Gastroesophageal sphincter (tissue), 4 donors: ENCODE data around the gene PGP. TPM values are rescaled to one million over a fixed set of nuclear protein-coding genes. Genes with fewer than 3 reads are reported as not detected.

Source experiments
- ATAC-seq: fragments of 150-250 bp; one replicate; pipeline ENCODE4 v1.9.1; 2016; ENCODE audit warnings: mild to moderate bottlenecking, moderate library complexity
- H3K27ac ChIP-seq, 4 donors: fragments of 200-600 bp; sonication (generic) in 3 of 4; 1 replicate in 3 of 4; 2 replicates in 1 of 4; pipeline ENCODE4 v1.5.1; 2016 to 2019
- H3K27me3 ChIP-seq: fragments of 200-600 bp; sonication (generic); one replicate; pipeline ENCODE4 v1.5.1; 2019
- H3K36me3 ChIP-seq, 2 donors: fragments of 200-600 bp; sonication (generic); one replicate each; pipeline ENCODE4 v1.5.1; 2019; ENCODE audit warnings: control low read depth in 1 of 2
- H3K4me1 ChIP-seq, 3 donors: fragments of 200-600 bp; sonication (generic); 1 replicate in 2 of 3; 2 replicates in 1 of 3; pipeline ENCODE4 v1.5.1; 2016 to 2019; ENCODE audit warnings: control low read depth in 2 of 3
- H3K4me3 ChIP-seq, 2 donors: fragments of 200-600 bp; sonication (generic); one replicate each; pipeline ENCODE4 v1.5.1; 2019; ENCODE audit warnings: mild to moderate bottlenecking in 1 of 2, moderate library complexity in 1 of 2
- H3K9me3 ChIP-seq, 3 donors: fragments of 200-600 bp; sonication (generic); one replicate each; pipeline ENCODE4 v1.5.1; 2017 to 2019; ENCODE audit warnings: control low read depth in 2 of 3
- CTCF ChIP-seq, 4 experiments: fragments of 200-600 bp in 2 of 4; fragments of 450-650 bp in 2 of 4; sonication (generic) in 1 of 4; IDR thresholded peaks; one replicate each; pipeline ENCODE4 v1.5.1; 2017 to 2019; ENCODE audit warnings: antibody characterized with exemption in 4 of 4, mild to moderate bottlenecking in 2 of 4, moderate library complexity in 2 of 4
- EP300 ChIP-seq: sonication (generic); formaldehyde crosslinking; IDR thresholded peaks from one replicate; pipeline ENCODE4 v1.6.1; 2017; ENCODE audit warnings: antibody characterized with exemption, mild to moderate bottlenecking
- POLR2A ChIP-seq, 2 donors: fragments of 450-650 bp; IDR thresholded peaks; one replicate each; pipeline ENCODE4 v1.6.1; 2017; ENCODE audit warnings: antibody characterized with exemption in 2 of 2, mild to moderate bottlenecking in 2 of 2, moderate library complexity in 1 of 2
- POLR2AphosphoS5 ChIP-seq: sonication (generic); formaldehyde crosslinking; IDR thresholded peaks from one replicate; pipeline ENCODE4 v1.6.1; 2017; ENCODE audit warnings: antibody characterized with exemption
- WGBS, 2 donors: methylation state at CpG; one replicate each; pipeline ENCODE4 v1.1.5; 2018; ENCODE audit warnings: low coverage in 1 of 2; 5-methylcytosine and 5-hydroxymethylcytosine counted together
- total RNA-seq, 4 donors: library from RNA; depleted of rRNA; stranded (reverse); fragments of >200 nt; gene quantifications; one replicate each; pipeline ENCODE4 v1.1.0, GENCODE V29; 2016

Gene PGP
- total RNA-seq, 4 donors from 2014 or later, result 7.6 to 17.3 (median 12.5) TPM

GRCh38 chr16:2237493-2238149, 23.0 kb upstream of the PGP start:
- Histone ChIP-seq H3K36me3 (peaks cover 0 to 64% of the 10 kb centered on the region in 2 donors), H3K4me1 (peaks cover 6 to 28% (median 17%) of the 10 kb centered on the region in 3 donors), H3K4me3 (peak overlapping the region in 1 of 2 donors; percentile 0), H3K9me3 (no peaks in the 10 kb centered on the region), H3K27me3 (peaks cover 57% of the 10 kb centered on the region), H3K27ac (no peak overlapping the region)
- TF ChIP-seq POLR2A (IDR thresholded peaks at IDR 0.05), result no peak
- no peak for TF ChIP-seq POLR2AphosphoS5
- TF ChIP-seq EP300, result no peak
- TF ChIP-seq CTCF (IDR thresholded peaks at IDR 0.05), result no peak
- peak; percentile 20 for ATAC-seq
- WGBS, 2 donors, result 0% methylated on average over 1 of the region's 65 CpGs; no CpG with 5 or more reads in 1 of the 2 donors

GRCh38 chr16:2237102-2237482, 22.5 kb upstream of the PGP start:
- no peak for TF ChIP-seq POLR2A (IDR thresholded peaks at IDR 0.05)
- TF ChIP-seq CTCF (IDR thresholded peaks at IDR 0.05), result no peak
- no peak for TF ChIP-seq EP300
- no peak for TF ChIP-seq POLR2AphosphoS5
- WGBS, 2 donors, result 22% methylated on average over 6 of the region's 40 CpGs; no CpG with 5 or more reads in 1 of the 2 donors
- ATAC-seq, result no peak
- Histone ChIP-seq H3K4me3 (peak overlapping the region in 1 of 2 donors; percentile 38), H3K27me3 (peaks cover 62% of the 10 kb centered on the region), H3K27ac (no peak overlapping the region), H3K9me3 (no peaks in the 10 kb centered on the region), H3K36me3 (peaks cover 0 to 64% of the 10 kb centered on the region in 2 donors), H3K4me1 (peaks cover 6 to 28% (median 17%) of the 10 kb centered on the region in 3 donors)

GRCh38 chr16:2236337-2237101, 21.9 kb upstream of the PGP start, which contains the start of gene DNASE1L2:
Gene DNASE1L2, plus strand, starts transcription at chr16:2236444. Its CDS starts 373 bp downstream, at chr16:2236817.
- H3K36me3 ChIP-seq, result peaks cover 0 to 64% of the 10 kb centered on the region in 2 donors
- TF ChIP-seq POLR2A (IDR thresholded peaks at IDR 0.05) (no peak), POLR2AphosphoS5 (peak; percentile 20)
- H3K9me3 ChIP-seq, result no peaks in the 10 kb centered on the region
- peaks cover 65% of the 10 kb centered on the region for H3K27me3 ChIP-seq
- H3K4me3 ChIP-seq, result peak within 1 kb of the TSS in 1 of 2 donors; percentile 38
- WGBS, 2 donors, result no CpG with 5 or more reads among the region's 64 CpGs
- ATAC-seq, result peak; percentile 26
- peaks cover 6 to 28% (median 17%) of the 10 kb centered on the region in 3 donors for H3K4me1 ChIP-seq
- H3K27ac ChIP-seq, result no peak within 1 kb of the TSS

GRCh38 chr16:2235695-2236336, 21.2 kb upstream of the PGP start:
- no peak for TF ChIP-seq POLR2A (IDR thresholded peaks at IDR 0.05)
- no peak for TF ChIP-seq EP300
- TF ChIP-seq CTCF (IDR thresholded peaks at IDR 0.05), result no peak
- no peak for TF ChIP-seq POLR2AphosphoS5
- Histone ChIP-seq H3K4me3 (no peak overlapping the region), H3K36me3 (peaks cover 0 to 66% of the 10 kb centered on the region in 2 donors), H3K27me3 (peaks cover 65% of the 10 kb centered on the region), H3K9me3 (no peaks in the 10 kb centered on the region), H3K4me1 (peaks cover 6 to 28% (median 17%) of the 10 kb centered on the region in 3 donors), H3K27ac (no peak overlapping the region)
- WGBS, 2 donors, result 76% methylated on average over 4 of the region's 19 CpGs; no CpG with 5 or more reads in 1 of the 2 donors
- no peak for ATAC-seq

GRCh38 chr16:2235234-2235651, 20.6 kb upstream of the PGP start:
- peaks cover 65% of the 10 kb centered on the region for H3K27me3 ChIP-seq
- peaks cover 0 to 67% of the 10 kb centered on the region in 2 donors for H3K36me3 ChIP-seq

More at GRCh38 chr16:2235234-2235651, 20.6 kb upstream of the PGP start:
- Histone ChIP-seq H3K4me3 (no peak overlapping the region), H3K4me1 (peaks cover 6 to 28% (median 17%) of the 10 kb centered on the region in 3 donors), H3K9me3 (no peaks in the 10 kb centered on the region), H3K27ac (no peak overlapping the region)
- TF ChIP-seq POLR2AphosphoS5 (no peak), EP300 (no peak), CTCF (IDR thresholded peaks at IDR 0.05) (no peak), POLR2A (IDR thresholded peaks at IDR 0.05) (no peak)
- no CpG with 5 or more reads among the region's 28 CpGs for WGBS, 2 donors
- no peak for ATAC-seq
